Cardiac muscle cell (in vitro differentiated cells and primary cell): Measurements from ENCODE around the gene TFPI2. TPM values are rescaled to one million over a fixed set of nuclear protein-coding genes. Genes with fewer than 3 reads are reported as not detected.

Experiments
- DNase-seq, 2 donors: peaks; one replicate each; pipeline versions ENCODE4 v3.0.0 to v3.0.0-alpha.2; 2010 to 2017; ENCODE audit warnings: low read depth in 1 of 2, low spot score in 1 of 2
- H3K27ac ChIP-seq: fragments of 200-600 bp; sonication (generic); 2 replicates; pipeline ENCODE4 v1.5.1; 2016
- H3K27me3 ChIP-seq: fragments of 200-600 bp; sonication (generic); 2 replicates; pipeline ENCODE4 v1.6.0; 2016; ENCODE audit warnings: control low read depth
- H3K36me3 ChIP-seq: fragments of 200-600 bp; sonication (generic); 2 replicates; pipeline ENCODE4 v1.5.1; 2016; ENCODE audit warnings: control low read depth
- H3K4me1 ChIP-seq: fragments of 200-600 bp; sonication (generic); 2 replicates; pipeline ENCODE4 v1.8.1; 2017; ENCODE audit warnings: low read depth, mild to moderate bottlenecking, mixed run types
- H3K4me3 ChIP-seq: fragments of 200-600 bp; sonication (generic); 2 replicates; pipeline ENCODE4 v1.5.1; 2016; ENCODE audit warnings: mild to moderate bottlenecking
- H3K9me3 ChIP-seq: fragments of 200-600 bp; sonication (generic); 2 replicates; pipeline ENCODE4 v1.5.1; 2017; ENCODE audit warnings: low read depth, mild to moderate bottlenecking, control low read depth
- polyA plus RNA-seq: library from polyadenylated mRNA; unstranded; fragments of >200 nt; fragmentation: Nextera tagmentation; extraction: Ambion mirVana; gene quantifications from 2 replicates; pipeline ENCODE4 v1.2.1, GENCODE V29; 2016
- total RNA-seq: library from RNA; depleted of rRNA; stranded (reverse); fragments of >200 nt; gene quantifications from 2 replicates; pipeline ENCODE4 v1.2.3, GENCODE V29; 2016
- TF ChIP-seq, protein P1 (sequence below): IDR thresholded peaks from 2 replicates; pipeline ENCODE4 v1.5.1; 2012; ENCODE audit warnings: low read depth, mild to moderate bottlenecking, low read length

Gene TFPI2
- total and polyA plus RNA-seq, 2 experiments from 2014 or later, result 20.1 to 20.8 TPM

DNA sequence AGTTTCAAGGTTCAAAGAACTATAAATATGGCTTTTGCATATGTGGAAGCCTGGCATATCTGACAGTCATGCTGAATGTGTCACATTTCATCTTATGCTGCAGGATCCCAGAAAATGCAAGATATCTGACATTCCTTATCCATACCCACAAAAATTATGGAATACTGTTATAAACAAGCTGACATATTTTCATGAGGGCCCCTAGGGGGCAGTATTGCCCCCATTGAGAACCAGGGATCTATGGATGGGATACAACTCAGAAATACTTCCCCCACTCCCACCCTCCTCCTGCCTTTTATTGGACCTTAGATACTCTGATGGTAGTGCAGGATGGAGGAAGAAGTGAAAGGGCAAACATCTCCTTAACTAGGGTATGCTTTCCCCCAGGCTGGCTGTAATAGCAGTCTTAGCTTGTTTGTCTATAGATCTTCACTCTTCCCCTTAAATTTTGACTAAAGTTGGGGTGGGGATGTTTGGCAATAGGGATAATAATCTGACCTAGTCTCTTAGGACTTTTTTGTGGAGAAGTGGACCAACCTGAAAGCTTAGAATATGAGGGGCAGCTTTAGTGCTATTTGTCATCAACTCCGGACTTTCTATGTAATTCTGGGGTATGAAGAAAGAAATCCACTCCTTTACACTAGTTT is 12.3 kb upstream of the TFPI2 start:
- Histone ChIP-seq H3K4me3 (no peak overlapping the region), H3K36me3 (no peaks in the 10 kb centered on the region), H3K9me3 (no peaks in the 10 kb centered on the region), H3K4me1 (no peaks in the 10 kb centered on the region), H3K27me3 (no peaks in the 10 kb centered on the region), H3K27ac (no peak overlapping the region)
- DNase-seq, result peak; percentile 63 to 88
- TF ChIP-seq, protein P1, sequence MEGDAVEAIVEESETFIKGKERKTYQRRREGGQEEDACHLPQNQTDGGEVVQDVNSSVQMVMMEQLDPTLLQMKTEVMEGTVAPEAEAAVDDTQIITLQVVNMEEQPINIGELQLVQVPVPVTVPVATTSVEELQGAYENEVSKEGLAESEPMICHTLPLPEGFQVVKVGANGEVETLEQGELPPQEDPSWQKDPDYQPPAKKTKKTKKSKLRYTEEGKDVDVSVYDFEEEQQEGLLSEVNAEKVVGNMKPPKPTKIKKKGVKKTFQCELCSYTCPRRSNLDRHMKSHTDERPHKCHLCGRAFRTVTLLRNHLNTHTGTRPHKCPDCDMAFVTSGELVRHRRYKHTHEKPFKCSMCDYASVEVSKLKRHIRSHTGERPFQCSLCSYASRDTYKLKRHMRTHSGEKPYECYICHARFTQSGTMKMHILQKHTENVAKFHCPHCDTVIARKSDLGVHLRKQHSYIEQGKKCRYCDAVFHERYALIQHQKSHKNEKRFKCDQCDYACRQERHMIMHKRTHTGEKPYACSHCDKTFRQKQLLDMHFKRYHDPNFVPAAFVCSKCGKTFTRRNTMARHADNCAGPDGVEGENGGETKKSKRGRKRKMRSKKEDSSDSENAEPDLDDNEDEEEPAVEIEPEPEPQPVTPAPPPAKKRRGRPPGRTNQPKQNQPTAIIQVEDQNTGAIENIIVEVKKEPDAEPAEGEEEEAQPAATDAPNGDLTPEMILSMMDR, result peak; percentile 88

DNA sequence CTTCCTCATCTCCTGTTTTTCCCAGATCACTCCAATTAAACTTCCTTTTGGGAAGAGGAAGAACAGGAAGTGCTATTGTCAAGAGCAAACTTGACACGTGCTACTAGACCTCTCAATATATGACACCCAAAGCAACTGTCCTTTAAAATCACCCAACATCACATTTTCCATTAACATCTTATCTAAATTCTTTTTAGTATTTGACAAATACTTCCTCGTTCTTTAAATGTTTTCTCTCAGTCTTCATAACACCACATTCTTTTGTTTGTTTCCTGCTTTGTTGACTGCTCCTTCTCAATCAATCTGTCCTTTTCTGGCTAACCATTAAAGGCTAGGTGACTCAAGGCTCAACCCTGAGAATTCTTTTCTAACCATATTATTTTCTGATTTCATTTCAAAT is 7.1 kb upstream of the TFPI2 start:
- H3K27ac ChIP-seq, result no peak overlapping the region
- no peaks in the 10 kb centered on the region for H3K4me1 ChIP-seq
- no peaks in the 10 kb centered on the region for H3K9me3 ChIP-seq
- H3K27me3 ChIP-seq, result peaks cover under 1% of the 10 kb centered on the region
- no peak for DNase-seq
- no peaks in the 10 kb centered on the region for H3K36me3 ChIP-seq
- no peak overlapping the region for H3K4me3 ChIP-seq
- TF ChIP-seq, protein P1, result no peak

DNA sequence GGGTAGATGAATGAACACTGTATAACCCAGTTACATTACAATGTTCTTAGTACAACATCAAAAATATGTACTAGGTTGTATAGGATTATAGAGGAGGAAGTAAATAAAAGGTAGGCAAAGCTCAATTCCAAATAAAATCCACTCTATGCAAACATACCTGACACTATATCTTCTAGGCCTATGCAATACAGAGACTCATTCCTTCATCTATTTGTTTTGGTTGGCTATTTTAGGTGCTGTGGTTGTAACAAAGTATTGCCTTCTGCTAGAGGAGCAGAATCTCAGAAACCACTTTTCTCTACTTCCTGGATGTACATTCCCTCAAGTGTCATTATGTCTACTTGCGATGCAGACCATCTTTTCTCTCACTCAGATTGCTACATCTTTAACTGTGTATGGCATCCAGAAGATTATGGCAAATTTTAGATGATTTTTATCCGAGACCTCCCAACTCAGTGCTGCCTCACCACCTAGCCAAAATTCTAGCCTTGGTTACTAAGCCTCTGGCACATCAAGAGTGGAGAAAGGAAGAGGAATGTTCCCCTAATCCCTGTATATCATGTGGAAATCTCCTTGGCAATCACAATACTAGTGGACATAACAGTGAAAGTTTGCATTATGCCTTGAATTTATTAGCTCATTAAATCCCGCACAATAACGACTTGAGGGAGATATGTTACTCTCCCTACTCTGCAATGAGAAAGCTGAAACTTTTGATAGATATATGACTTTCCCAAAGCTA is 5.5 kb upstream of the TFPI2 start:
- Histone ChIP-seq H3K9me3 (no peaks in the 10 kb centered on the region), H3K27ac (no peak overlapping the region)
- TF ChIP-seq, protein P1, result no peak

DNA sequence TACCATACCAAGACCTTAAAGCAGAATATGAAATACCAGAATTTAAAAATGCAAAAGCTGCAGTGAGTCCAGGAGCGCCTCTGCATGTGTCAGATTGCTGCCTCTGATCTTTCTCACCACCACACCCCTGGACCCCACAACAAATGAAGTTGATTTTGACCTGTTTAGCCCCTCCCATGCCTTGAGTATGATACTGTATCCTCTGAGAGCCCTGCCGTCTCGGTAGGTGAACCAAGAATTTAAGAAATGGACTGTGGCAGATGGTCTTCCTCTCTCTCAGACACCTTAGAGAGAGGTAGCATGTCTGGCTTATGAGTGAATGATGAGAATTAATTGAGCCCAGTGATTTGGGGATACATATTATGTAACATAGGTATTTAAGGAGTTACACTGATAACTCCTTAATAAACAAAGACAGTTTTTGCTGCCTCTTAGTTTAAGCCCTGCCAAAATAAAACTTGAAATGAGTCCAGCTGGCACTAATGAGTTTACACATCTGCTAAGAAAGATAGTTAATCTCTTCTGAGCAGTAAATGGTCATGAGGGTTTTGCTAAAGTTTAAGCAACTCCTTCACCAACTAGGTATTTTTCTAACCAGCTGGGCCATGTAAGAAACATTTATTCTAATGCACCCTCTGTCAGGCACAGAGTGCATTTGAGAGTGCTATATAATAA is 4.5 kb upstream of the TFPI2 start:
- Histone ChIP-seq H3K27ac (no peak overlapping the region), H3K4me1 (no peaks in the 10 kb centered on the region), H3K36me3 (no peaks in the 10 kb centered on the region), H3K9me3 (no peaks in the 10 kb centered on the region), H3K4me3 (no peak overlapping the region), H3K27me3 (peaks cover 26% of the 10 kb centered on the region)
- TF ChIP-seq, protein P1, result no peak
- peak in 1 of 2 donors; percentile 78 for DNase-seq

More for the DNA sequence above, 5.5 kb upstream of the TFPI2 start:
- Histone ChIP-seq H3K36me3 (no peaks in the 10 kb centered on the region), H3K27me3 (peaks cover 17% of the 10 kb centered on the region), H3K4me1 (no peaks in the 10 kb centered on the region), H3K4me3 (no peak overlapping the region)
- no peak for DNase-seq

DNA sequence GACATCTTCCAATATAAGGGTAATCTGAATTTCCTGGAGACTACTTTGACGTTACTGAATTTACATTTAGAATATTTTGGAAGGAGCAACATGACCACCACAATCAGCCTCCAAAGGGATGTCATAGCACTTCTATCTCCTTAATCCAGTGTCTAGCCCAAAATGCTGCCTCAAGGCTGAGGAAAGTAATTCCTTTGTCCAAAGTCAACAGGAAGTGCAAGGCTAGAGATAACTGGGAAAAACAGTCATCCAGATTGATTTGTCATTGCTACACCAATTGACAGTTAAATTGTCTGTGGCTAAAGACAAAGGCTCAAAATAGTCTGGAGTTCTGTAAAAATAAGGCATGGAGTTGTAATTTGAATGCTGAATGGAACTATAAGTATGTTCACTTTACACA is 3.9 kb upstream of the TFPI2 start:
- Histone ChIP-seq H3K4me3 (no peak overlapping the region), H3K36me3 (no peaks in the 10 kb centered on the region), H3K27ac (no peak overlapping the region), H3K9me3 (no peaks in the 10 kb centered on the region), H3K27me3 (peaks cover 33% of the 10 kb centered on the region), H3K4me1 (no peaks in the 10 kb centered on the region)
- TF ChIP-seq, protein P1, result no peak
- DNase-seq, result no peak
